ENCODE measurements around the gene HINT2. TPM values are rescaled to one million over a fixed set of nuclear protein-coding genes. Genes with fewer than 3 reads are reported as not detected.
A peak's percentile ranks its signal among the peaks of the same experiment; 100 is the strongest.

HINT2 gene
- total RNA-seq, 1 donor from 2014 or later, result 32.0 TPM

DNA sequence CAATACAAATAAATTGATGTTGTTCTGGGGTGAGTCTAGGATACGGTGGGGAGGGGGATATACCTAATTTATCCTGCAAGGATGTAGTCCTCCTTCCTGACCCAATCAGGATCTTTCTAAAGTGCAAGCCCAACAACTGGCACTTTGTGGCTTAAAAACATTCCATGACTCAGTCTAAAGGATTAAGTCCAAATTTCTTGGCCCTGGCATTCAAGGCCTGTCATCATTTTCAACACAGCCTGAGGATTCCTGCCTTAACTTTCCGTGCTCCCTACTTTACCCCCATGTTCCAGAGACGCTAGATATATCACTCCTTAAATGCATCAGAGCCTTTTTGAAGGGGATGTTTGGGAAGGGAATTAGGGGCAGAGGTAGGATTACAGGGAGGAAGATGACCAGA is 12.6 kb upstream of the HINT2 start:
- DNase-seq (ENCODE audit: low spot score), result no peak
- H3K27me3 Mint-ChIP-seq (ENCODE audit: low read depth), result no peaks in the 10 kb centered on the region
- no peaks in the 10 kb centered on the region for H3K36me3 Mint-ChIP-seq (ENCODE audit: low read depth)
- peaks cover 35% of the 10 kb centered on the region for H3K4me1 Mint-ChIP-seq (ENCODE audit: low read depth)
- peak overlapping the region; percentile 39 for H3K4me3 Mint-ChIP-seq (ENCODE audit: unreplicated experiment)
- TF ChIP-seq CTCF (IDR thresholded peaks at IDR 0.05), result no peak
- peak overlapping the region; percentile 59 for H3K27ac Mint-ChIP-seq (ENCODE audit: unreplicated experiment)
- H3K9me3 Mint-ChIP-seq (ENCODE audit: low read depth), result no peaks in the 10 kb centered on the region

DNA sequence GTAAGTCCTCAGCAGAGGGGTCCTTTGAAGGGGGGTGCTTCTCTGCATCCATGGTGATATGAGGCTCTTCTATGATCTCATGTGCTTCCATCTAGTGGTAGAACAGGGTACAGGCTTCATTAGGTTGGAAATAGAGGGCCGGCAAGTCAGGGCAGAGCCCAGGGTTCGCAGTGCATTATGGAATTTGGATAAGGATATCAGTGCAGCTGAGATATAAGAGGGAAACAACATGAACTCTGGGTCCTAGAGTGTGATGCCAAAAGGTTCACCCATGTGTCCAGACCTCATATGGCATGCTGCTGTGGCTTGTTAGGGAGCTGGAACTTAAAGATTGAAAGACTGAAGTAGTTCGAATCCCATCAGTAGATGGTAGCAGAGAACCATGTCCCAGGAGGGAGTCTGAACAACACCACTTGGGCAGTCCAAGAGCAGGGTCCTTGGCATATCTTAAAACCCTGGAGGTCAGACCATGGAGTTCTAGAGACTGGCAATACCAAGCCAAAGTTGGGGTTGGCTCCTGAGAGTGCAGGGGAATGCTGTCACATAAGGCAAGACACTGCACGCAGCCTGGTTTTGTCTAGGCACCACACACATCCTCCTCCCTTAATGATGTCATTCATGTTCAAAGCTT is 11.3 kb upstream of the HINT2 start:
- DNase-seq (ENCODE audit: low spot score), result no peak
- H3K4me1 Mint-ChIP-seq (ENCODE audit: low read depth), result peaks cover 35% of the 10 kb centered on the region
- no peaks in the 10 kb centered on the region for H3K27me3 Mint-ChIP-seq (ENCODE audit: low read depth)
- no peak overlapping the region for H3K4me3 Mint-ChIP-seq (ENCODE audit: unreplicated experiment)
- H3K27ac Mint-ChIP-seq (ENCODE audit: unreplicated experiment), result no peak overlapping the region
- no peaks in the 10 kb centered on the region for H3K9me3 Mint-ChIP-seq (ENCODE audit: low read depth)
- H3K36me3 Mint-ChIP-seq (ENCODE audit: low read depth), result no peaks in the 10 kb centered on the region
- peak; percentile 90 for TF ChIP-seq CTCF (IDR thresholded peaks at IDR 0.05)

DNA sequence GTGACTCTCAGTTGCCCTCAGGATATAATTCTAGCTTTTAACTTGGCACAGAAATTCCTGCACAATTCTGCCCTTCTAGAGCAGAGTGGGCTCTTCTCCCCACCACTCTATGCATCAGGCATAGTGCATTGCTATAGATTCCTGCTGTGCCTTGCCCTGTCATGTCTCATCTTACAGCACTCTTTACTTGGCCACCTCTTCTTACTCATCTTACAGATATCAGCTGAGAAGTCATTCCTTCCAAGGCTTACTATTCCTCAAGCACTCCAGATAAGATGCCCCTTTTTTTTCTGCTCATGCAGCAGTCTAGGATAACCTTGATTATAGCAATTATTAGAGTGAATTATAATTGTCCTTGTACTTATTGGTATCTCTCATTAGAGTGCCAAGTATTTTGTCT is 8.1 kb upstream of the HINT2 start:
- Mint-ChIP-seq H3K36me3 (ENCODE audit: low read depth) (no peaks in the 10 kb centered on the region), H3K27me3 (ENCODE audit: low read depth) (no peaks in the 10 kb centered on the region), H3K9me3 (ENCODE audit: low read depth) (no peaks in the 10 kb centered on the region), H3K4me3 (ENCODE audit: unreplicated experiment) (no peak overlapping the region), H3K4me1 (ENCODE audit: low read depth) (peaks cover 8% of the 10 kb centered on the region), H3K27ac (ENCODE audit: unreplicated experiment) (no peak overlapping the region)
- TF ChIP-seq CTCF (IDR thresholded peaks at IDR 0.05), result no peak
- no peak for DNase-seq (ENCODE audit: low spot score)

- Mint-ChIP-seq H3K9me3 (ENCODE audit: low read depth) (no peaks in the 10 kb centered on the region), H3K4me3 (ENCODE audit: unreplicated experiment) (no peak overlapping the region), H3K36me3 (ENCODE audit: low read depth) (no peaks in the 10 kb centered on the region), H3K4me1 (ENCODE audit: low read depth) (peaks cover 6% of the 10 kb centered on the region), H3K27ac (ENCODE audit: unreplicated experiment) (no peak overlapping the region), H3K27me3 (ENCODE audit: low read depth) (no peaks in the 10 kb centered on the region)
- no peak for TF ChIP-seq CTCF (IDR thresholded peaks at IDR 0.05)
- no peak for DNase-seq (ENCODE audit: low spot score)
These were observed 5.2 kb upstream of the HINT2 start for GRCh38 chr9:35820076-35820475.

DNA sequence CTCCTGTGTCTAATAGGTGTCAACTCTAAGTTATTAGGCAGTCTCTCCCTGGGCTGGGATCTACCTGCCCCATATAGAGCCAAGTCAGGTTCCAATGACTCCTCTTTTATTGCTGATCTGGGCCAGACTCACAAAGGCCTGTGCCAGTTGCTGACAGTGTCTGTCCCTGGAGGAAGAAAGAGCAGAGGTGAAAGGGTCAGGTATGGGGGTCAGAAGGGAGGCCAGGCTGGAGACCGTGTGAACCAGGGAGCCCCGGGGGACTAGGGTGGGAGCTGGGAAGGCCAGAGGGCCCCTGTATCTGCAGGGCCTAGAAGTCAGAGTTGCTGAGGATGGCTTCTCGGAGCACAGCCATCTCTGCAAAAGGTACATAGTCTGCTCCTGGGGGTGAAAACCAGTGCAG is 3.5 kb upstream of the HINT2 start:
- Mint-ChIP-seq H3K36me3 (ENCODE audit: low read depth) (no peaks in the 10 kb centered on the region), H3K9me3 (ENCODE audit: low read depth) (no peaks in the 10 kb centered on the region), H3K27me3 (ENCODE audit: low read depth) (no peaks in the 10 kb centered on the region), H3K27ac (ENCODE audit: unreplicated experiment) (no peak overlapping the region), H3K4me3 (ENCODE audit: unreplicated experiment) (no peak overlapping the region), H3K4me1 (ENCODE audit: low read depth) (peaks cover 16% of the 10 kb centered on the region)
- DNase-seq (ENCODE audit: low spot score), result no peak
- TF ChIP-seq CTCF (IDR thresholded peaks at IDR 0.05), result no peak

Data from chondrocyte (in vitro differentiated cells).